Measurements from ENCODE around the gene MUC4.

- TF ChIP-seq CTCF (conservative IDR thresholded peaks at IDR 0.05; ENCODE audit: low read length) = no peak
- no peak for TF ChIP-seq EZH2phosphoT487 (IDR thresholded peaks at IDR 0.05; ENCODE audit: borderline replicate concordance)
Observed at GRCh38 chr3:195755391-195755790, 56.3 kb downstream of the MUC4 start.
